H1 (cell line): ENCODE results near the gene TMEM236.

Source experiments
- CTCF ChIP-seq, 3 experiments: IDR thresholded peaks; 1 replicate in 2 of 3; 2 replicates in 1 of 3; pipeline versions ENCODE4 v1.5.1 to v1.6.1; 2011; ENCODE audit warnings: low read length in 3 of 3, mild to moderate bottlenecking in 3 of 3, inconsistent platforms in 2 of 3, low read depth in 1 of 3, moderate library complexity in 1 of 3; ENCODE audit not compliant: insufficient read depth in 1 of 3; ENCODE audit errors: control extremely low read depth in 1 of 3
- EZH2 ChIP-seq: fragments of 200-600 bp; sonication (generic); IDR thresholded peaks from 2 replicates; pipeline ENCODE4 v1.7.1; 2012; ENCODE audit warnings: low read depth, mild to moderate bottlenecking, moderate library complexity, low read length, inconsistent platforms; ENCODE audit not compliant: severe bottlenecking
- POLR2AphosphoS5 ChIP-seq: IDR thresholded peaks from 2 replicates; pipeline ENCODE4 v1.6.1; 2011; ENCODE audit warnings: low read depth, low read length
- SAP30 ChIP-seq: fragments of 300-600 bp; sonication (generic); IDR thresholded peaks from 2 replicates; pipeline ENCODE4 v1.7.1; 2012; ENCODE audit warnings: low read length, moderate library complexity, mild to moderate bottlenecking, inconsistent platforms; ENCODE audit not compliant: insufficient read depth, insufficient replicate concordance

- TF ChIP-seq CTCF (IDR thresholded peaks at IDR 0.05; ENCODE audit: control extremely low read depth in 1 of 3, insufficient read depth in 1 of 3, low read depth in 1 of 3, low read length in 3 of 3): no peak
- no peak for TF ChIP-seq POLR2AphosphoS5
- no peak for TF ChIP-seq SAP30
- TF ChIP-seq EZH2: no peak
Observed at GRCh38 chr10:17747883-17748550, 4.0 kb upstream of the TMEM236 start.
